ENCODE results near the gene NDUFAF8.

NDUFAF8 gene

GRCh38 chr17:81277946-81278693, 39.0 kb downstream of the NDUFAF8 start:
- FAIRE-seq = no peak

- no peak for FAIRE-seq
Observed at GRCh38 chr17:81278831-81279230, 39.7 kb downstream of the NDUFAF8 start.

DNA sequence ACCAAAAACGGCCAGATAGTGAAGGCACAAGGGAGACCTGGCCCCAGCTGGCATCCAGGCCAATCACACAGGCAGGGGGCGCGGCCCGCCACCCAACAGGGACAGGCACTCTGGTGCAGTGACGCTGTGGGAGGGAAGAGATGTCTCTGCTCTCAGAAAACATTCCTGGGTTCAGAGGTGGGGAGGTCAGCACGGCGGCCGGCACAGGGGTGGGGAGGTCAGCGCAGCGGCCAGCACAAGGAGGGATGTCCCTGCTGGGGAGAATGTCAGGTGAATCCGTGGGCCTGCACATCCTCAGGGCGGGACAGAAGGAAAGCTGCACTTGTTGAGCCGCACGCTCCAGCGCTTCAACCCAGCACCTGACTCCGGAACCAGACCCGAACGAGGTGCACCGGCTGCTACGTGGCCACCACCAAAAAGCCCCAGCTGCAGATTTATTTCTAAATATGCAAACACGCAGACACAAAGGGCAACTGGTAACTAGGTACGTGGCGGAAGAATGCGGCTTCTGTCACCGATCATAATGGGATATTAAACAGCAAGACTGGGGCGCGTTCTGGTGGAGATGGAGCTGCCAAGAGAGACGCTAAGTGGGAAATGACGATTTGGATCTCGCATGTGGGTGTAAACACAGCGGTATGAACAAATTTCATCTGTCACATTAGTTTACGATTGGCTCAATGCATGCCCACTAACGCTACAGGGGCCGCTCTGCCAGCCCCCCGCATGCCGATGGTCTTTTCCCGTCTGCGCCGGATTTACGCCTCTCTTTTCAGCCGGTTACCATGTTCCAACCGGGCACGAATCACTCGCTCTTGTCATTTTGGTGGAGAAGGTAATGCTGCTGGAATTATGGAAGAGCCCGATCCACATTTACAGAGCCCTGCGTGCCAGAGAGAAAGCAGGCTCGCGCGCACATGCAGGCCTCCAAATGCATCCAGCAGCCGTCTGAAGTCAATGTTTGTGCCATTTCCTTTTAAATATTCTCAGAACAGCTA, 40.5 kb downstream of the NDUFAF8 start:
- FAIRE-seq = no peak

DNA sequence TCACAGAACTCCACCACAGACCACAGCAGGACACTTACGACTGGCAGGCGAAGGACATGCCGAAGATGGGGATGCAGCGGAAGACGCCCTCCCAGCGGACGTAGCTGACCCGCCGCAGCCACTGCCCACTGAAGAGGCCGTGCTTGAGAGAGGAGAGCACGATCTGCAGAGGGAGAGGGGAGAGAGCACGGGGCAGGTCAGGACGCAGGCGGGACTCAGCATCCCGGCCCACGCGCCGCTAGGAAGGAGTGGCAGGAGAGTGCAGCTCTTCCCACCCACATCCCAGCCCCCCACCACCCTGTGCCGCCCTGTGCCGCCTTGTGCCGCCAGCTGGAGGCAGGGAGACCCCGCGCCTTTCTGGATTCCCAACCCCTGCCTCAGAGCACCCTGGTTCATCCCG, 41.5 kb downstream of the NDUFAF8 start:
- FAIRE-seq = no peak

DNA sequence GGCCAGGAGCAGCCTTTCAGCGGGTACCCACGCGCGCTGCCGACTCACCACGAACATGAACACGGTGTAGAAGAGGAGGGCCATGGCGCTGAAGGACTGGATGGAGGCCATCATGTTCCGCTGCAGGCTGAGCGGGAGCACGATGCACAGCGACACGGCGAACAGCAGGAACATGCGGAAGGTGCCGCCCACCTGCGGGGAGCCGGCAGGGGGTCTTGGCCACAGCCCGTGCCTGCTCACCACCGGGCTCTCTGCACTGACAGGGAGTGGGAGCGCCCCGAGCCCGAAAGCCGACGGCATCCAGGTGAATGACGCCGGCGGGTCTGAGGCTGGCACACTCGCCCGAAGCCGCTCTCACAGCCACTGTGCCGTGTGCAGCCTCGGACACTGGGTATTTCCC, 43.0 kb downstream of the NDUFAF8 start:
- FAIRE-seq = no peak

DNA sequence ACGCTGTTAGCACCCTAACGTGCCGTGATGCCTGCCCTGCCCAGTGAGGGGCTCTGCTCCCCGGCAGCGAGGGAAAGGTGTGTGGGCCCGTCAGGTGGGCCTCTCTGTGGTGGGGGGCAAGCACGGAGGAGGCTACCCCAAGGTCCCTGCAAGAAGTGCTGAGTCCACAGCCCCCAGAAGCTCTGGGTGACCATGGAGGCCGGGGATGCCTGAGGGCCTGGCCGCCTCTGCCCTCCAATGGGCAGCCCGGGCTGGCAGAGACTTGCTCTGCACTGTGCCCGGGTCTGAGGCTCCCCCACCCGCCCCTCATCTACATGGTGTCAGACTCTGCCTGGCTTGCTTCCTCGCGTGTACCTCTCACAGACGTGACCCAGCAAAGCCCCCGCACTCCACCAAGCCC, 43.8 kb downstream of the NDUFAF8 start:
- no peak for FAIRE-seq

- no peak for FAIRE-seq
Observed at GRCh38 chr17:81285179-81285878, 46.2 kb downstream of the NDUFAF8 start.

DNA sequence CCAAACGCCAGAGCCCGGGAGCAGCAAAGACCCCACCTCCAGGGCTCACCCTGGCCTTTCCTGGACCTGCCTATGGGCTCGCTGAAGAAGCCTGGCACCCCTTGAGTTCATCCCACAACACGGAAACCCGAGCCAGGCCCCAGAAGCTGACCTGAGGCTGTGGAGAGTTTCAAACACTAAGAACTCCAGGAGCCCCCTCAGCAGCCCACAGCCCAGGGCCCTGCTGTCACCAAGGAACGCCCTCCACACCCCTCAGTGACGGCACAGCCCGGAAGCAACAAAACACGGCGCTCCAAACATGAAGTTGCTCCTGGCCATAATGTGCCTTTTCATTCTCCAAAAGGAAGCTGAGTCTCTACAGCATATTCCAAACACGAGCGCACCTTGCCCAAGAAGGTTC, 46.8 kb downstream of the NDUFAF8 start:
- no peak for FAIRE-seq

GRCh38 chr17:81286491-81287145, 47.5 kb downstream of the NDUFAF8 start:
- no peak for FAIRE-seq

DNA sequence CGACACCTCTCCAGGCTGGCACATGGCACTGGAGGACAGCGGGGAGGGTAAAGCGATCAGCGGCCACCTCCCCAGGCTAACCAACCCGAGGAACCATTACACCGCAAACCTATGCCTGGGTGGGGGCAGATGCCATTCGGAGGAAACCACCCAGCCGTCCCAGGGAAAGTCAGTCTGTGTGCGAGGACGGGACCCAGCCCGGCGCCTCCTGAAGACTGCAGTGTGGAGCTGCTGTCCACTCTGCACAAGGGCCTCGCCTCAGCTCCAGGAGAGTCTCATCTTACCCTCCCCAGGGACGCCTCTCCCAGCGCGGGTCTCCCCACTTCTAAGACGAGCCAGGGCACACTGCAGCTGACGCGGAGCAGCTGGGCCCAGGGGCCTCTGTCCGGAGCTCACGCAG, 48.0 kb downstream of the NDUFAF8 start:
- FAIRE-seq = no peak

- FAIRE-seq = no peak
Observed at GRCh38 chr17:81287741-81288430, 48.8 kb downstream of the NDUFAF8 start.

- no peak for FAIRE-seq
Observed at GRCh38 chr17:81288715-81289114, 49.6 kb downstream of the NDUFAF8 start.

DNA sequence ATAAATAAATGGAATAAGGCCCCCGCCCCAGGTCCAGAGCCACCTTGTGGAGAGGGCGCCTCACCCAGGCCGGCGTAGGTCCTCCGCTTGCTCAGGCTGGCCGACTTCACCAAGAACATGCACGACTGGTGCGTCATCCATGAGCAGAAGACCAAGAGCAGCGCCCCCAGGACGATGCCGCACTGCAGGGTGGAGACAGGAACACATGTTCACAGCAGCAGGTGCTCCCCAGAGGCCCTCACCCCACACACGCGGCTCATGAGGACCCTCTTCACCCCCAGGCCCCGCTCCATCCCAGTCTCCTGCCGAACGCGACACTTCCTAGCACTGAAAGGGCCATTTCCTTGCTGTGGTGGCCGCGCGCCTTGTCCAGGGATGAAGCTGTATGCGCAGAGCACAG, 50.5 kb downstream of the NDUFAF8 start:
- FAIRE-seq = no peak

DNA sequence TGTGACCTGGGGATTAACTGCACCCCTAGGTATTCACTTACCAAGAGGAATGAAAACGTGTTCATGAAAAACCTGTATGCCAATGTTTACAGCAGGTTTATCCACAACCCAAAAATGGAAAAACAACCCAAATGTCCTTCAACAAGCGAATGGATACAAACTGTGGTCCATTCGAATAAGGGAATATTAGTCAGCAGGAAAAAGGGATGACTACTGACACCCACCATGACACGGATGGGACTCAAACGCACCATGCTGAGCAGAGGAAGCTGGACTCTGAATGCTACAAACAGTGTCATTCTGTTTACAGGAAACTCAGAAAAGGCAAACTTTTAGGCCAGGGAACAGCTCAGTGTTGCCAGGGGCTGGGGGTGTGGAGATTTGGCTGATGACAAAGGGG, 51.1 kb downstream of the NDUFAF8 start:
- no peak for FAIRE-seq

Data from TTC549 (cell line).